GM23248 (cell line): ENCODE measurements around the gene GLIS2.

ENCODE experiments used
- EZH2 ChIP-seq: fragments of 200-600 bp; sonication (generic); IDR thresholded peaks from 2 replicates; pipeline ENCODE4 v1.6.1; 2018; ENCODE audit warnings: antibody characterized with exemption, mild to moderate bottlenecking; ENCODE audit not compliant: insufficient read depth, poor library complexity, severe bottlenecking
- EZH2phosphoT487 ChIP-seq: fragments of 200-600 bp; sonication (generic); IDR thresholded peaks from 2 replicates; pipeline ENCODE4 v1.6.1; 2018; ENCODE audit warnings: antibody characterized with exemption, moderate library complexity, mild to moderate bottlenecking, low read depth; ENCODE audit not compliant: insufficient read depth

DNA sequence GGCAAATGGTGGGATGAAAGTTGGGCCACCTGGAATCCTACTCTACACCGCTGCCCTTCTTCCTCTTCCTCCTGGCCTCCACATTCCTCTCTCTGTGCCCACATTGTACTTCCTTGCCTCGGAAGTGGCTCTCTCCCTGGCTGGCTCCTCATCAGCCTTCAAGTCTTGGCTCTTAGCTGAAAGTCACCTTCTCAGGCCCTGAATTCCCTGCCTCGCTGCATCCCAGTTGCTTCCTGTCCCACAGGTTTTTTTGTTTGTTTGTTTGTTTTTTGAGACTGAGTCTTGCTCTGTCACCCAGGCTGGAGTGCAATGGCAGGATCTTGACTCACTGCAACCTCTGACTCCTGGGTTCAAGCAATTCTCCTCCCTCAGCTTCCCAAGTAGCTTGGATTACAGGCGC is 37.8 kb downstream of the GLIS2 start:
- TF ChIP-seq EZH2phosphoT487: no peak
- TF ChIP-seq EZH2: no peak
